IMR-90 (cell line): ENCODE results near the gene SYNGR2. TPM values are rescaled to one million over a fixed set of nuclear protein-coding genes. Genes with fewer than 3 reads are reported as not detected.

Experiments used
- ATAC-seq: fragments of 200-7000 bp; cut with Tn5 transposase; 2 replicates; pipeline ENCODE4 v1.9.1; 2020; ENCODE audit warnings: low read depth, mild to moderate bottlenecking, moderate library complexity
- BruUV-seq: library from RNA; stranded (reverse); fragments of 400-500 nt; replicated peaks from 2 replicates; lab custom pipeline; 2021; lab: Mats Ljungman, UMichigan
- CTCF ChIA-PET: fragments of 300-600 bp; formaldehyde crosslinking; extraction: SDS; loops from one replicate; lab custom pipeline; 2021; ENCODE audit warnings: antibody characterized with exemption; lab: Yijun Ruan, JAX
- POLR2A ChIA-PET: fragments of 300-600 bp; sonication (Branson Sonifier 250); formaldehyde crosslinking; loops from one replicate; lab custom pipeline; 2022; ENCODE audit warnings: antibody characterized with exemption; ENCODE audit not compliant: unreplicated experiment; lab: Charles Lee
- DNase-seq: peaks from one replicate; pipeline ENCODE4 v3.0.0; 2013
- H2AFZ ChIP-seq: replicated peaks from 2 replicates; pipeline ENCODE3; 2013; ENCODE audit warnings: low read length, mild to moderate bottlenecking; ENCODE audit not compliant: poor library complexity
- H2AK5ac ChIP-seq: 2 replicates; pipeline ENCODE4 v1.6.1; 2013; ENCODE audit warnings: low read depth, low read length, inconsistent platforms
- H2AK9ac ChIP-seq: replicated peaks from 2 replicates; pipeline ENCODE3; 2013; ENCODE audit warnings: mild to moderate bottlenecking, low read depth, low read length, moderate library complexity; ENCODE audit not compliant: poor library complexity
- H2BK120ac ChIP-seq: 2 replicates; pipeline ENCODE4 v1.6.1; 2013; ENCODE audit warnings: low read depth, low read length, inconsistent platforms
- H2BK15ac ChIP-seq: 3 replicates; pipeline ENCODE4 v1.6.1; 2013; ENCODE audit warnings: low read depth, low read length, inconsistent platforms
- H2BK20ac ChIP-seq: 2 replicates; pipeline ENCODE4 v1.6.1; 2013; ENCODE audit warnings: low read depth, mild to moderate bottlenecking, inconsistent platforms, low read length, moderate library complexity
- H2BK5ac ChIP-seq: 2 replicates; pipeline ENCODE4 v1.6.1; 2013; ENCODE audit warnings: mild to moderate bottlenecking, low read depth, low read length, inconsistent platforms; ENCODE audit not compliant: poor library complexity, severe bottlenecking
- H3K14ac ChIP-seq: replicated peaks from 2 replicates; pipeline ENCODE4 v1.6.1; 2013; ENCODE audit warnings: low read depth, low read length, inconsistent platforms
- H3K18ac ChIP-seq: 2 replicates; pipeline ENCODE4 v1.6.1; 2013; ENCODE audit warnings: low read depth, low read length, control low read depth
- H3K23ac ChIP-seq: 2 replicates; pipeline ENCODE4 v1.6.1; 2013; ENCODE audit warnings: low read depth, low read length, inconsistent platforms
- H3K27ac ChIP-seq: 2 replicates; pipeline ENCODE4 v1.5.1; 2013; ENCODE audit warnings: mild to moderate bottlenecking, control low read depth, low read length; ENCODE audit not compliant: insufficient read depth
- H3K27me3 ChIP-seq: 2 replicates; pipeline ENCODE4 v1.6.1; 2013; ENCODE audit warnings: low read length; ENCODE audit not compliant: control insufficient read depth, insufficient read depth
- H3K36me3 ChIP-seq: 2 replicates; pipeline ENCODE4 v1.6.1; 2013; ENCODE audit warnings: low read length, mixed read lengths; ENCODE audit not compliant: control insufficient read depth, insufficient read depth
- H3K4ac ChIP-seq: 2 replicates; pipeline ENCODE4 v1.6.1; 2013; ENCODE audit warnings: low read depth, low read length, inconsistent platforms
- H3K4me1 ChIP-seq: 2 replicates; pipeline ENCODE4 v1.6.1; 2013; ENCODE audit warnings: low read length, mixed read lengths; ENCODE audit not compliant: control insufficient read depth, insufficient read depth
- H3K4me2 ChIP-seq: 2 replicates; pipeline ENCODE4 v1.6.1; 2013; ENCODE audit warnings: low read depth, mild to moderate bottlenecking, control low read depth, low read length, moderate library complexity
- H3K4me3 ChIP-seq: 2 replicates; pipeline ENCODE4 v1.5.1; 2013; ENCODE audit warnings: low read depth, mild to moderate bottlenecking, control low read depth, low read length, moderate library complexity; ENCODE audit not compliant: insufficient read depth
- H3K56ac ChIP-seq: 2 replicates; pipeline ENCODE4 v1.6.1; 2013; ENCODE audit warnings: low read length, inconsistent platforms; ENCODE audit not compliant: insufficient read depth; ENCODE audit errors: extremely low read depth
- H3K79me1 ChIP-seq, 2 experiments: 2 replicates each; pipeline ENCODE4 v1.6.1; 2013; ENCODE audit warnings: low read length in 2 of 2, inconsistent platforms in 1 of 2, low read depth in 1 of 2
- H3K9ac ChIP-seq: 2 replicates; pipeline ENCODE4 v1.6.1; 2013; ENCODE audit warnings: low read depth, low read length, control low read depth
- H3K9me1 ChIP-seq: 2 replicates; pipeline ENCODE4 v1.6.1; 2013; ENCODE audit warnings: low read length, inconsistent platforms; ENCODE audit not compliant: insufficient read depth
- H3K9me3 ChIP-seq: 2 replicates; pipeline ENCODE4 v1.6.1; 2013; ENCODE audit warnings: low read length; ENCODE audit not compliant: control insufficient read depth, insufficient read depth
- H4K20me1 ChIP-seq: 2 replicates; pipeline ENCODE4 v1.6.1; 2013; ENCODE audit warnings: low read length, inconsistent platforms; ENCODE audit not compliant: insufficient read depth
- H4K5ac ChIP-seq: 2 replicates; pipeline ENCODE4 v1.6.1; 2013; ENCODE audit warnings: mild to moderate bottlenecking, low read depth, low read length, control low read depth
- H4K8ac ChIP-seq, 2 experiments: 2 replicates each; pipeline ENCODE4 v1.6.1; 2013; ENCODE audit warnings: low read depth in 2 of 2, low read length in 2 of 2, control low read depth in 1 of 2, inconsistent platforms in 1 of 2
- H4K91ac ChIP-seq: 2 replicates; pipeline ENCODE4 v1.6.1; 2013; ENCODE audit warnings: low read depth, low read length, inconsistent platforms; ENCODE audit not compliant: insufficient read depth
- BHLHE40 ChIP-seq: fragments of 150-350 bp; IDR thresholded peaks from 2 replicates; pipeline ENCODE4 v1.6.1; 2016; ENCODE audit warnings: mild to moderate bottlenecking, low read depth, low read length
- ELK1 ChIP-seq: fragments of 150-350 bp; IDR thresholded peaks from 2 replicates; pipeline ENCODE4 v1.6.1; 2016; ENCODE audit warnings: low read depth, mild to moderate bottlenecking, low read length, moderate library complexity, borderline replicate concordance
- WGBS, 2 experiments: methylation state at CpG; one replicate each; pipeline versions ENCODE4 v1.1.5 to v1.1.7; 2013; ENCODE audit warnings: missing lambda C conversion rate in 2 of 2; ENCODE audit not compliant: insufficient read length in 1 of 2; ENCODE audit errors: extremely low coverage in 2 of 2; 5-methylcytosine and 5-hydroxymethylcytosine counted together
- dilution Hi-C: fragments of 300-500 bp; cut with HindIII; formaldehyde crosslinking; loops from one replicate; pipeline ENCODE4 v1.14.3; 2018; ENCODE audit warnings: low sequenced_read_pairs; ENCODE audit not compliant: unreplicated experiment
- in situ Hi-C: fragments of 300-500 bp; cut with MboI; formaldehyde crosslinking; loops from 3 replicates; pipeline ENCODE4 v1.14.3; 2019; ENCODE audit warnings: low sequenced_read_pairs, inconsistent platforms, mixed read lengths
- intact Hi-C: fragments of 100-400 bp; cut with micrococcal nuclease; formaldehyde crosslinking; loops from 2 replicates; pipeline ENCODE4 v1.10.0; 2022
- polyA plus RNA-seq, 3 experiments: library from polyadenylated mRNA; depleted of rRNA; stranded (reverse); fragments of >200 nt; gene quantifications; 2 replicates each; pipeline ENCODE4 v1.2.3, GENCODE V29; 2012; ENCODE audit warnings: low replicate concordance in 1 of 3
- total RNA-seq: library from RNA; depleted of rRNA; stranded (reverse); fragments of >200 nt; gene quantifications from 2 replicates; pipeline ENCODE4 v1.2.3, GENCODE V29; 2012

SYNGR2 gene
- total and polyA plus RNA-seq, 2 of the 4 experiments (the other 2 are of a cell fraction) = 11.1 to 63.1 TPM

DNA sequence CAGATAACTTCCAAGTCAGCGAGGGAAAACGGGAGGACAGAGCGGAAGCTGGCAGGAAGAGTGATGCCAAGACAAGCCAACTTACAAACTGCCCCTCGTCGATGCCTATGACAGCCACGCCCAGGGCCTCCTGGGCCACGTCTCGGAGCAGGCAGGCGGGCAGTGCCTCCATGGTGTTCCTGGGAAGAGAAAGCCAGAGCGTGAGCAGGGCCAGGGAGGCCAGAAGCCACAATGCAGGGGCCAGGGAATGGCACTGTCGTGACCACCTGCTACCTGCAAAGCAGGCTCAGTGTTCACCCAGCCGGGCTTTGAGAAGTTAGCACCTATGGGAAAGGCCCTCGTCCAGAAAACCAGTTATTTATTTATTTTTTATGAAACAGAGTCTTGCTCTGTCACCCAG lies 14.1 kb downstream of the SYNGR2 start:
- H4K8ac ChIP-seq = no peak overlapping the region
- no peak overlapping the region for H3K18ac ChIP-seq
- H3K4ac ChIP-seq = no peak overlapping the region
- H2AK9ac ChIP-seq = no peak overlapping the region
- H3K23ac ChIP-seq = no peak overlapping the region
- H3K27ac ChIP-seq = no peak overlapping the region
- peaks cover 17% of the 10 kb centered on the region; the same call in 1 of the 2 replicates for H3K9me1 ChIP-seq
- H3K79me1 ChIP-seq = peaks cover 21 to 70% of the 10 kb centered on the region in 2 experiments; a peak in 3 of 4 replicates
- BruUV-seq = no TSS peak
- H3K27me3 ChIP-seq = no peaks in the 10 kb centered on the region
- H2AK5ac ChIP-seq = no peak overlapping the region
- dilution Hi-C loops = no loop called here
- H2BK15ac ChIP-seq = no peak overlapping the region
- POLR2A ChIA-PET = no interaction called here
- ATAC-seq = no peak
- CTCF ChIA-PET = no interaction called here
- H3K56ac ChIP-seq = no peak overlapping the region
- no peak overlapping the region for H3K9ac ChIP-seq
- in situ Hi-C loops = no loop called here
- intact Hi-C loops = no loop called here
- no peak for DNase-seq
- H3K4me2 ChIP-seq = no peak overlapping the region
- 97% methylated on average over 8 of the region's 13 CpGs; no CpG with 5 or more reads in 1 of the 2 experiments for WGBS, 2 experiments
- no peak overlapping the region for H4K91ac ChIP-seq
- H3K4me1 ChIP-seq = peaks cover 16% of the 10 kb centered on the region
- H3K9me3 ChIP-seq = no peaks in the 10 kb centered on the region
- TF ChIP-seq ELK1 = no peak
- TF ChIP-seq BHLHE40 = no peak
- H4K20me1 ChIP-seq = 0 out of 2 replicates have a peak, but pooled peaks cover 6% of the 10 kb centered on the region
- H3K14ac ChIP-seq = no peak overlapping the region
- no peak overlapping the region for H2AFZ ChIP-seq
- H2BK20ac ChIP-seq = no peak overlapping the region
- no peak overlapping the region for H3K4me3 ChIP-seq
- H4K5ac ChIP-seq = no peak overlapping the region
- H3K36me3 ChIP-seq = no peaks in the 10 kb centered on the region; the same call in 1 of the 2 replicates
- H2BK120ac ChIP-seq = no peak overlapping the region
- no peak overlapping the region for H2BK5ac ChIP-seq
